Tibial nerve (tissue), 4 donors: ENCODE results near the gene LIPC.

Experiments used
- CTCF ChIP-seq, 5 experiments: fragments of 200-600 bp in 3 of 5; fragments of 450-650 bp in 2 of 5; sonication (generic) in 3 of 5; IDR thresholded peaks; one replicate each; pipeline ENCODE4 v1.5.1; 2016 to 2019; ENCODE audit warnings: antibody characterized with exemption in 5 of 5, mild to moderate bottlenecking in 3 of 5, moderate library complexity in 2 of 5
- EP300 ChIP-seq, 2 donors: sonication (generic); formaldehyde crosslinking; IDR thresholded peaks; one replicate each; pipeline ENCODE4 v1.6.1; 2017; ENCODE audit warnings: antibody characterized with exemption in 2 of 2, mild to moderate bottlenecking in 1 of 2
- POLR2A ChIP-seq, 2 donors: fragments of 450-650 bp; IDR thresholded peaks; one replicate each; pipeline ENCODE4 v1.6.1; 2017; ENCODE audit warnings: antibody characterized with exemption in 2 of 2, mild to moderate bottlenecking in 2 of 2, moderate library complexity in 2 of 2

- TF ChIP-seq CTCF (IDR thresholded peaks at IDR 0.05) (no peak), POLR2A (IDR thresholded peaks at IDR 0.05) (no peak), EP300 (IDR thresholded peaks at IDR 0.05) (no peak)
Observed at GRCh38 chr15:58562135-58562534, 130.3 kb downstream of the LIPC start.
